ENCODE data around the gene CNTROB.

CNTROB gene

DNA sequence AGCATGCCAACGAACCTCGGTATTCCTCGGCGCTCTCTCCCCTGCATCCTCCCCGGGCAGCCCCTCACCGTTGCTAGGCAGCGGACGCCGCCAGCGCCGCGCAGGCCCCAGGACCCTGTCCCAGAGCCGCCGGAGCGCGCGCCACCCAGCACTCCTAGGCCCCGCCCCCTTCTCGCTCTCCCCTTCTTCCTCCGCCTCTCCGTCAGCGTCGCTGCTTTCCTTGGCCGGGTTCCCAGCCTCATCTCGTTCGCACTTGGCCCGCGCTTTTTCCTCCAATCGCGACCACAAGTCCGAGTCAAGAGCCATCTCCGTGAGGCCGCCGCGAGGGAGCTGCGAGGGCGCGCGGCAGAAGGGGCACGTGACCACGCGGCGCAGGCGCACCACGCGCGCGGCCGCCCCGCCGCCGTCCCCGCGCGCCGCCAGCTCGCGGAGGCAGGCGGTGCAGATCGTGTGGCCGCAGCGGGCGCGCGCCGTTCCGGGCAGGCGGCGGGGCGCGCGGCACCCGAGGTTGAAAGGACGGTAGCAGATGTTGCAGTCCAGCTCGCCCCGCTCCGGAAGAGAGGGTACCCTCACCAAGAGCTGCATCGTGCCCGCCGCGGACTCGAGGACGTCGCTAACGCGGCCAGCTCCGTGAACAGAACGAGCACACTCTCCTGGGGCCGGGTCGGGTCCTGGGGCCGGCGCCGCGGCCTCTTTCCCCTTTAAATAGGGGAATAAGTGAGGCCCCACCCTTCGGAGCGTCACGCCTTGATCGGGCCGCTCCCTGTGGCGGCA, 16.2 kb upstream of the CNTROB start, which contains the start of gene RNF227:
TSS of gene RNF227 (minus strand) at position 679 of the 774 bp plus-strand sequence. CDS start at position 585, 94 bp downstream.
- peak; percentile 76 for DNase-seq (ENCODE audit: low read depth)
- peak within 1 kb of the TSS; percentile 50 for H3K4me3 ChIP-seq (ENCODE audit: control insufficient read depth, low read depth, low read length)
- TF ChIP-seq CTCF (IDR thresholded peaks at IDR 0.05; ENCODE audit: control insufficient read depth, insufficient read depth, low read depth, low read length, missing control alignments) = no peak

DNA sequence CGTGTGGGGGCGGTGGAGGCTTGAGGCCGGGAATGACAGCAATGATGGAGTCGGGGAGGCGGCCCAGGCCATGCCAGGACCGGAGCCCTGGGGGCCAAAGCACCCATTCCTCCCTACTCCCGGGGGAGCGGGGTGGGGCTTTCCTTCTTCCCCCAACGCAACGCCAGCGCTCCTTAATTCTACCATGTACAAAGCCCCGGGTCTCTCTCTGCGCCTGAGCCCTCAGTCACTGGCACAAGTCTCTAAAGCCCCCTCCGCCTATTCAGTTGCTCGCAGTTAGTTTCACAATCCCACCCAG, 15.7 kb upstream of the CNTROB start:
- no peak for DNase-seq (ENCODE audit: low read depth)
- TF ChIP-seq CTCF (IDR thresholded peaks at IDR 0.05; ENCODE audit: control insufficient read depth, insufficient read depth, low read depth, low read length, missing control alignments) = no peak
- peak overlapping the region; percentile 50 for H3K4me3 ChIP-seq (ENCODE audit: control insufficient read depth, low read depth, low read length)

GRCh38 chr17:7916808-7917207, 15.2 kb upstream of the CNTROB start:
- DNase-seq (ENCODE audit: low read depth) = no peak
- no peak overlapping the region for H3K4me3 ChIP-seq (ENCODE audit: control insufficient read depth, low read depth, low read length)
- TF ChIP-seq CTCF (IDR thresholded peaks at IDR 0.05; ENCODE audit: control insufficient read depth, insufficient read depth, low read depth, low read length, missing control alignments) = no peak

GRCh38 chr17:7922269-7922844, 9.6 kb upstream of the CNTROB start:
- DNase-seq (ENCODE audit: low read depth) = no peak
- peak overlapping the region; percentile 46 for H3K4me3 ChIP-seq (ENCODE audit: control insufficient read depth, low read depth, low read length)
- TF ChIP-seq CTCF (IDR thresholded peaks at IDR 0.05; ENCODE audit: control insufficient read depth, insufficient read depth, low read depth, low read length, missing control alignments) = no peak

DNA sequence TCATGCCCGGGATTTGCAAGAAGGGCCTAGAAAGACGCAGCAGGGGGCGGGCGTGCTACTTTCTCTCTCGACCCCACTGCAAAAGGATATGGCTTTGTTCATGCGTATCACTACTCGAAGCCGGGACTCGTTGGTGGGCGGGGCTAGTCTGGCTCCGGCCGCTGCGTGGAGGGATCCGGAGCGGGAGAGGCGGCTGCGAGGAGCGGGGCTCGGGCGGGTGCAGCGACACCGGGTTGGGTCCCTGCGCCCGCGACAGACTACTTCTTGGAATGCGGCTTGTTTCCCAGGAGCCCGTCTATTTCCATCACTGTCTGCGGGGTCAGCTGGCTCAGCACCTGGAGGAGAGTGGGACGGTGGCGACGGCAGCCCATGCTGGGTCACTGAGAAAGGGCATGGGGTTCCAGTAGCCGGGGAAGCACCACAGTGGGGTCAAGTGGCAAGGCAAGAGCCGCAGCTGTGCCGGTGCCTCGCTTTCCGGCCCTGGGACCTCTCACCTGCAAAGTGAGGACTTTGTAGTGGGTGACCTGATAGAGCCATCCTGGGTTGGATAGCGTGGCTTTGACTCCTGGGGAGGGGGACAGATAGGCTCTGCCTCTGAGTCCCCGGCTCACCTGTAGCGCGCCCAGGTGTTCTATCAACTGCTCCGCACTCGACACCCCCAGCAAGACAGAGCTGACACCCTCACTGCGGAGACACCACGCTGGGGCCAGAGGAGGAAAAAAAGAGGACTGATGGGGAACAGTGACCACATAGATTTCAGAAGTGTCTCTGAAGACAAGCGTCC, 9.0 kb upstream of the CNTROB start:
- DNase-seq (ENCODE audit: low read depth) = no peak
- H3K4me3 ChIP-seq (ENCODE audit: control insufficient read depth, low read depth, low read length) = peak overlapping the region; percentile 46
- TF ChIP-seq CTCF (IDR thresholded peaks at IDR 0.05; ENCODE audit: control insufficient read depth, insufficient read depth, low read depth, low read length, missing control alignments) = no peak

GRCh38 chr17:7927596-7927995, 4.4 kb upstream of the CNTROB start:
- no peak for TF ChIP-seq CTCF (IDR thresholded peaks at IDR 0.05; ENCODE audit: control insufficient read depth, insufficient read depth, low read depth, low read length, missing control alignments)
- DNase-seq (ENCODE audit: low read depth) = no peak
- H3K4me3 ChIP-seq (ENCODE audit: control insufficient read depth, low read depth, low read length) = no peak overlapping the region
